Astrocyte (in vitro differentiated cells and primary cell): ENCODE data around the gene TFF1. TPM values are rescaled to one million over a fixed set of nuclear protein-coding genes. Genes with fewer than 3 reads are reported as not detected.

Experiments
- DNase-seq: peaks from one replicate; pipeline ENCODE4 v3.0.0-alpha.2; 2010; ENCODE audit warnings: low read depth
- FAIRE-seq: peaks from 2 replicates; lab custom pipeline; 2011; peaks lifted over from hg19 to GRCh38; lab: Jason Lieb, UNC
- H2AFZ ChIP-seq: 2 replicates; pipeline ENCODE4 v1.6.0; 2012; ENCODE audit warnings: low read depth, low read length, inconsistent platforms
- H3K27ac ChIP-seq: 2 replicates; pipeline ENCODE4 v1.5.1; 2011; ENCODE audit warnings: low read depth, low read length, inconsistent platforms
- H3K27me3 ChIP-seq: 2 replicates; pipeline ENCODE4 v1.6.0; 2011; ENCODE audit warnings: low read length, inconsistent platforms; ENCODE audit not compliant: insufficient read depth
- H3K36me3 ChIP-seq: 2 replicates; pipeline ENCODE4 v1.5.1; 2011; ENCODE audit warnings: low read length, inconsistent platforms; ENCODE audit not compliant: insufficient read depth
- H3K4me1 ChIP-seq: 2 replicates; pipeline ENCODE4 v1.5.1; 2011; ENCODE audit warnings: low read length, inconsistent platforms; ENCODE audit not compliant: insufficient read depth
- H3K4me2 ChIP-seq: 2 replicates; pipeline ENCODE4 v1.6.0; 2012; ENCODE audit warnings: low read length, inconsistent platforms
- H3K4me3 ChIP-seq: 2 replicates; pipeline ENCODE4 v1.5.1; 2011; ENCODE audit warnings: low read depth, mild to moderate bottlenecking, low read length, inconsistent platforms; ENCODE audit not compliant: insufficient read depth
- H3K79me2 ChIP-seq: 2 replicates; pipeline ENCODE4 v1.6.0; 2012; ENCODE audit warnings: mild to moderate bottlenecking, low read length, inconsistent platforms; ENCODE audit not compliant: insufficient read depth
- H3K9ac ChIP-seq: 2 replicates; pipeline ENCODE4 v1.6.0; 2012; ENCODE audit warnings: mild to moderate bottlenecking, low read length, inconsistent platforms
- H3K9me3 ChIP-seq: 2 replicates; pipeline ENCODE4 v1.5.1; 2012; ENCODE audit warnings: low read depth, mild to moderate bottlenecking, low read length, inconsistent platforms; ENCODE audit not compliant: insufficient read depth
- H4K20me1 ChIP-seq: 2 replicates; pipeline ENCODE4 v1.6.0; 2012; ENCODE audit warnings: low read length, inconsistent platforms; ENCODE audit not compliant: insufficient read depth
- H3K27ac Mint-ChIP-seq: one replicate; pipeline ENCODE4 v1.8.0; 2021; ENCODE audit warnings: mild to moderate bottlenecking, mixed read lengths; ENCODE audit not compliant: unreplicated experiment
- H3K27me3 Mint-ChIP-seq: one replicate; pipeline ENCODE4 v1.8.0; 2021; ENCODE audit warnings: low read depth, mixed read lengths; ENCODE audit not compliant: unreplicated experiment
- H3K36me3 Mint-ChIP-seq: one replicate; pipeline ENCODE4 v1.8.0; 2021; ENCODE audit warnings: low read depth, mixed read lengths; ENCODE audit not compliant: unreplicated experiment
- H3K4me1 Mint-ChIP-seq: one replicate; pipeline ENCODE4 v1.8.0; 2021; ENCODE audit warnings: low read depth, mixed read lengths; ENCODE audit not compliant: unreplicated experiment
- H3K4me3 Mint-ChIP-seq: one replicate; pipeline ENCODE4 v1.8.0; 2021; ENCODE audit warnings: mild to moderate bottlenecking, moderate library complexity, mixed read lengths; ENCODE audit not compliant: unreplicated experiment
- H3K9me3 Mint-ChIP-seq: one replicate; pipeline ENCODE4 v1.8.0; 2021; ENCODE audit warnings: mild to moderate bottlenecking, mixed read lengths; ENCODE audit not compliant: unreplicated experiment
- EZH2 ChIP-seq: IDR thresholded peaks from 2 replicates; pipeline ENCODE4 v1.6.1; 2012; ENCODE audit warnings: mild to moderate bottlenecking, low read length, inconsistent platforms; ENCODE audit not compliant: insufficient read depth
- total RNA-seq: library from RNA; stranded (reverse); gene quantifications from 2 replicates; pipeline ENCODE4 v1.2.1, GENCODE V29; 2021
- TF ChIP-seq, protein P1 (sequence below): IDR thresholded peaks from 2 replicates; pipeline ENCODE4 v1.5.1; 2011; ENCODE audit warnings: low read depth, mild to moderate bottlenecking, inconsistent platforms, low read length, moderate library complexity; ENCODE audit not compliant: insufficient read depth

TFF1 gene
- total RNA-seq, 1 donor from 2014 or later, result not detected

DNA sequence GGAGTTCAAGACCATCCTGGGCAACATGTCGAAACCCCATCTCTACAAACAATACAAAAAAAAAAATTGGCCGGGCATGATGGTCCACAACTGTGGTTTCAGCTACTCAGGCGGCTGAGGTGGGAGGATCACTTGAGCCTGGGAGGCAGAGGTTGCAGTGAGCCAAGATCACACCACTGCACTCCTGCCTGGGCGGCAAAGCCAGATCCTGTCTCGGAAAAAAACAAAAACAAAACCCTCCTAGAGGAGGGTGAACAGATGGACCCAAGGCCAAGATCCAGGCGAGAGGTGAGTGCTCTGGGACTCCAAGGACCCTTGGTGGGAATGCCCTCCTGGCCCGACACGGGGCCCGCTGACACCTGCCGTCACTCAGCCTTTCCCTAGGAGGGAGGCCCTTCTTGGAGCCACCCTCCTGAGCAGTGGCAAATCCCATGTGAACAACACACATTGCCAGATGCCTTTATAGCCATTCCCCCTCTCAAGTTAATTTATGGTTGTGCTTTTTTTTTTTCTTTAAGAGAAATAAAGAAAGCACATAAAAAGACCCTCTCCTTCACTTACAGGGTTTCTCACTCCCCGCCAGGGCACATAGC is 15.9 kb downstream of the TFF1 start:
- H3K79me2 ChIP-seq, result no peaks in the 10 kb centered on the region
- TF ChIP-seq, protein P1, sequence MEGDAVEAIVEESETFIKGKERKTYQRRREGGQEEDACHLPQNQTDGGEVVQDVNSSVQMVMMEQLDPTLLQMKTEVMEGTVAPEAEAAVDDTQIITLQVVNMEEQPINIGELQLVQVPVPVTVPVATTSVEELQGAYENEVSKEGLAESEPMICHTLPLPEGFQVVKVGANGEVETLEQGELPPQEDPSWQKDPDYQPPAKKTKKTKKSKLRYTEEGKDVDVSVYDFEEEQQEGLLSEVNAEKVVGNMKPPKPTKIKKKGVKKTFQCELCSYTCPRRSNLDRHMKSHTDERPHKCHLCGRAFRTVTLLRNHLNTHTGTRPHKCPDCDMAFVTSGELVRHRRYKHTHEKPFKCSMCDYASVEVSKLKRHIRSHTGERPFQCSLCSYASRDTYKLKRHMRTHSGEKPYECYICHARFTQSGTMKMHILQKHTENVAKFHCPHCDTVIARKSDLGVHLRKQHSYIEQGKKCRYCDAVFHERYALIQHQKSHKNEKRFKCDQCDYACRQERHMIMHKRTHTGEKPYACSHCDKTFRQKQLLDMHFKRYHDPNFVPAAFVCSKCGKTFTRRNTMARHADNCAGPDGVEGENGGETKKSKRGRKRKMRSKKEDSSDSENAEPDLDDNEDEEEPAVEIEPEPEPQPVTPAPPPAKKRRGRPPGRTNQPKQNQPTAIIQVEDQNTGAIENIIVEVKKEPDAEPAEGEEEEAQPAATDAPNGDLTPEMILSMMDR, result no peak
- TF ChIP-seq EZH2, result no peak
- no peaks in the 10 kb centered on the region for H3K36me3 Mint-ChIP-seq
- H3K4me2 ChIP-seq, result no peak overlapping the region
- H3K27ac ChIP-seq, result no peak overlapping the region
- H3K4me1 Mint-ChIP-seq, result no peaks in the 10 kb centered on the region
- H3K4me1 ChIP-seq, result no peaks in the 10 kb centered on the region
- H2AFZ ChIP-seq, result no peak overlapping the region
- no peak for DNase-seq
- H4K20me1 ChIP-seq, result no peaks in the 10 kb centered on the region
- H3K9me3 Mint-ChIP-seq, result peaks cover 17% of the 10 kb centered on the region
- H3K9ac ChIP-seq, result no peak overlapping the region
- no peaks in the 10 kb centered on the region for H3K36me3 ChIP-seq
- no peak overlapping the region for H3K4me3 Mint-ChIP-seq
- no peaks in the 10 kb centered on the region for H3K9me3 ChIP-seq
- H3K27me3 ChIP-seq, result no peaks in the 10 kb centered on the region
- H3K27me3 Mint-ChIP-seq, result peaks cover 39% of the 10 kb centered on the region
- no peak overlapping the region for H3K27ac Mint-ChIP-seq
- FAIRE-seq, result no peak
- no peak overlapping the region for H3K4me3 ChIP-seq

DNA sequence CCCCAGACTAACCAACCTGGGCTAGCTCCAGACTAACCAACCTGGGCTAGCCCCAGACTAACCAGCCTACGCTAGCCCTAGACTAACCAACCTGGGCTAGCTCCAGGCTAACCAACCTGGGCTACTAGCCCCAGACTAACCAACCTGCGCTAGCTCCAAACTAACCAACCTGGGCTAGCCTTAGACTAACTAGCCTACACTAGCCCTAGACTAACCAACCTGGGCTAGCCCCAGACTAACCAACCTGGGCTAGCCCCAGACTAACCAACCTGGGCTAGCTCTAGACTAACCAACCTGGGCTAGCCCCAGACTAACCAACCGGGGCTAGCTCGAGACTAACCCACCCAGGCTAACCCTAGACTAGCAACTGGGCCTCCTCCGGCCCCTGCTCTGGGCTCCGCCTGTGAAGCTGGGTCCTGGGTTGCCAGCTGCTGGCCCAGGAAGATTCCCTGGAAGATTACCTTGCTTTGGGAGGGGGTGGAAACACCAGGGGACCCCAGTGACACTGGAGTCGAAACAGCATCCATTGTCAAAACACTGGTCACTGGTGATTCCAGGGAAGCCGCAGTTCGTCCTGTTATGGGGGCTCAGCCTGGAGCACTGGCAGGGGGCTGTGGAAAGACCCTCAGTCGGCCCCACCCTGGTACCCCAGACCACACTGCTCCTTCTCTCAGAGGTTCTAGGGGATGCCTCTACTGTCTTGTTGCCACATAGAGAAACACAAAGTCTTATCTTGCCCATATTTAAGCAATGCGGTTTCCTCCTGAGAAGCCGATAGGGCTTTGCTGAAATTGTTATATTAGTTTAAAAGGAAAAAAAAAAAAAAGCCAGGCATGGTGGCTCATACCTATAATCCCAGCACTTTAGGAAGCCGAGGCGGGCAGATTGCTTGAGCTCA is 16.7 kb downstream of the TFF1 start:
- Mint-ChIP-seq H3K27me3 (peaks cover 39% of the 10 kb centered on the region), H3K4me1 (no peaks in the 10 kb centered on the region), H3K9me3 (peaks cover 12% of the 10 kb centered on the region), H3K27ac (no peak overlapping the region), H3K36me3 (no peaks in the 10 kb centered on the region), H3K4me3 (no peak overlapping the region)
- no peak for FAIRE-seq
- Histone ChIP-seq H3K9ac (no peak overlapping the region), H3K4me1 (no peaks in the 10 kb centered on the region), H3K9me3 (no peaks in the 10 kb centered on the region), H3K36me3 (no peaks in the 10 kb centered on the region), H3K27ac (no peak overlapping the region), H3K27me3 (no peaks in the 10 kb centered on the region), H4K20me1 (no peaks in the 10 kb centered on the region), H3K4me2 (no peak overlapping the region), H3K79me2 (no peaks in the 10 kb centered on the region), H2AFZ (no peak overlapping the region), H3K4me3 (no peak overlapping the region)
- no peak for TF ChIP-seq EZH2
- DNase-seq, result no peak

DNA sequence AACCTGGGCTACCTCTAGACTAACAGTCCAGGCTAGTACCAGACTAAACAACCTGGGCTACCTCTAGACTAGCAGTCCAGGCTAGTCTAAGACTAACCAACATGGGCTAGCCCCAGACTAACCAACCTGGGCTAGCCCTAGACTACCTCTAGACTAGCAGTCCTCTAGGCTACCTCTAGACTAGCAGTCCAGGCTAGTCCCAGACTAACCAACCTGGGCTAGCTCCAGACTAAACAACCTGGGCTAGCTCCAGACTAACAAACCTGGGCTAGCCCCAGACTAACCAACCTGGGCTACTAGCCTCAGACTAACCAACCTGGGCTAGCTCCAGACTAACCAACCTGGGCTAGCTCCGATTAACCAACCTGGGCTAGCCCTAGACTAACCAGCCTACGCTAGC is 17.6 kb downstream of the TFF1 start:
- Histone ChIP-seq H3K4me1 (no peaks in the 10 kb centered on the region), H3K27ac (no peak overlapping the region), H3K4me2 (no peak overlapping the region), H3K36me3 (no peaks in the 10 kb centered on the region), H3K9ac (no peak overlapping the region), H4K20me1 (no peaks in the 10 kb centered on the region), H3K9me3 (no peaks in the 10 kb centered on the region), H3K79me2 (no peaks in the 10 kb centered on the region), H2AFZ (no peak overlapping the region), H3K4me3 (no peak overlapping the region), H3K27me3 (no peaks in the 10 kb centered on the region)
- Mint-ChIP-seq H3K4me1 (no peaks in the 10 kb centered on the region), H3K27ac (no peak overlapping the region), H3K9me3 (peaks cover 8% of the 10 kb centered on the region), H3K27me3 (peaks cover 36% of the 10 kb centered on the region), H3K36me3 (no peaks in the 10 kb centered on the region), H3K4me3 (no peak overlapping the region)
- FAIRE-seq (no peak), DNase-seq (no peak)
- TF ChIP-seq EZH2, result no peak
- TF ChIP-seq, protein P1, result no peak
